Hepatocyte (in vitro differentiated cells): ENCODE measurements around the gene IL1R1.
"Not testable (repeated sequence)": the region's sequence is repeated elsewhere in the genome, so short reads cannot be mapped to it uniquely, and the experiment has no call there.

Experiments
- EZH2phosphoT487 ChIP-seq: fragments of 200-600 bp; sonication (generic); IDR thresholded peaks from one replicate; pipeline ENCODE4 v1.6.1; 2018; ENCODE audit warnings: antibody characterized with exemption, mild to moderate bottlenecking, low read depth, moderate library complexity; ENCODE audit not compliant: unreplicated experiment, severe bottlenecking
- TF ChIP-seq, protein P1 (sequence below): fragments of 200-600 bp; sonication (generic); IDR thresholded peaks from 2 replicates; pipeline ENCODE4 v1.5.1; 2016; ENCODE audit warnings: antibody characterized with exemption, mild to moderate bottlenecking; ENCODE audit not compliant: poor library complexity

DNA sequence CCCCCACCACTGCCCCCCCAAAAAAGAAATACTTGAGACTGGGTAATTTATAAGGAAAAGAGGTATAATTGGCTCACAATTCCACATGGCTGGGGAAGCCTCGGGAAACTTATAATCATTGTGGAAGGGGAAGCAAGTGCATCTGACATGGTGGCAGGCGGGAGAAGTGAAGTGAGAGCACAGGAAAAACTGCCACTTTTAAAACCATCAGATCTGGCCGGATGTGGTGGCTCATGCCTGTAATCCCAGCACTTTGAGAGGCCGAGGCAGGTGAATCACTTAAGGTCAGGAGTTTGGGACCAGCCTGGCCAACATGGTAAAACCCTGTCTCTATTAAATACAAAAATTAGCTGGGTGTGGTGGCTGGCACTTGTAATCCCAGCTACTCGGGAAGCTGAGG, 18.1 kb upstream of the IL1R1 start:
- TF ChIP-seq, protein P1, sequence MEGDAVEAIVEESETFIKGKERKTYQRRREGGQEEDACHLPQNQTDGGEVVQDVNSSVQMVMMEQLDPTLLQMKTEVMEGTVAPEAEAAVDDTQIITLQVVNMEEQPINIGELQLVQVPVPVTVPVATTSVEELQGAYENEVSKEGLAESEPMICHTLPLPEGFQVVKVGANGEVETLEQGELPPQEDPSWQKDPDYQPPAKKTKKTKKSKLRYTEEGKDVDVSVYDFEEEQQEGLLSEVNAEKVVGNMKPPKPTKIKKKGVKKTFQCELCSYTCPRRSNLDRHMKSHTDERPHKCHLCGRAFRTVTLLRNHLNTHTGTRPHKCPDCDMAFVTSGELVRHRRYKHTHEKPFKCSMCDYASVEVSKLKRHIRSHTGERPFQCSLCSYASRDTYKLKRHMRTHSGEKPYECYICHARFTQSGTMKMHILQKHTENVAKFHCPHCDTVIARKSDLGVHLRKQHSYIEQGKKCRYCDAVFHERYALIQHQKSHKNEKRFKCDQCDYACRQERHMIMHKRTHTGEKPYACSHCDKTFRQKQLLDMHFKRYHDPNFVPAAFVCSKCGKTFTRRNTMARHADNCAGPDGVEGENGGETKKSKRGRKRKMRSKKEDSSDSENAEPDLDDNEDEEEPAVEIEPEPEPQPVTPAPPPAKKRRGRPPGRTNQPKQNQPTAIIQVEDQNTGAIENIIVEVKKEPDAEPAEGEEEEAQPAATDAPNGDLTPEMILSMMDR, result not testable (repeated sequence)
- TF ChIP-seq EZH2phosphoT487, result not testable (repeated sequence)
